SK-N-SH (cell line): Measurements from ENCODE around the gene ARHGEF40.

Experiments used
- TF ChIP-seq, protein P1 (sequence below): fragments of 200-600 bp; sonication (generic); IDR thresholded peaks from 2 replicates; pipeline ENCODE4 v1.6.1; 2017; ENCODE audit warnings: antibody characterized with exemption, mild to moderate bottlenecking, moderate library complexity
- TF ChIP-seq, protein P2 (sequence below): IDR thresholded peaks from 2 replicates; pipeline ENCODE4 v1.6.1; 2012; ENCODE audit warnings: mild to moderate bottlenecking, low read depth, low read length, moderate library complexity
- TF ChIP-seq, protein P3 (sequence below): IDR thresholded peaks from 2 replicates; pipeline ENCODE4 v1.4.0; 2012; ENCODE audit warnings: low read depth

DNA sequence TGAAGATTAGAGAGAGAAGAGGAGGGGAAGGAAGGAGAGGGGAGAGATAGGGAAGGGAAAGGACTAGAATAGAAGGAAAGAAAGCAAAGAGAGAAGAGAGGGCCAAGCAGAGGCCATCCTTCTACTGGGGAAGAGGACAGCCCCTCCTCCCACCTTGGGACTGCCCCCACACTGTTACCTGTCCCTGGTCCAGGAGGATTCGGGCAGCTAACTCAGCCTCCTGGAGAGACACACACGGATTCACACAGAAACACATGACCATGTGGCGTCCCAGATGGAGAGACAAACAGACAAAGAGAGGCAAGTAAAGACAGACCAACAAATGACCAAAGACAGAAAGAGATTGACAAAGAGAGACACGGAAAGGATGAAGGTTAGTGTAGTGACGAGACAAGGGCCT lies 47.4 kb upstream of the ARHGEF40 start:
- TF ChIP-seq, protein P1, sequence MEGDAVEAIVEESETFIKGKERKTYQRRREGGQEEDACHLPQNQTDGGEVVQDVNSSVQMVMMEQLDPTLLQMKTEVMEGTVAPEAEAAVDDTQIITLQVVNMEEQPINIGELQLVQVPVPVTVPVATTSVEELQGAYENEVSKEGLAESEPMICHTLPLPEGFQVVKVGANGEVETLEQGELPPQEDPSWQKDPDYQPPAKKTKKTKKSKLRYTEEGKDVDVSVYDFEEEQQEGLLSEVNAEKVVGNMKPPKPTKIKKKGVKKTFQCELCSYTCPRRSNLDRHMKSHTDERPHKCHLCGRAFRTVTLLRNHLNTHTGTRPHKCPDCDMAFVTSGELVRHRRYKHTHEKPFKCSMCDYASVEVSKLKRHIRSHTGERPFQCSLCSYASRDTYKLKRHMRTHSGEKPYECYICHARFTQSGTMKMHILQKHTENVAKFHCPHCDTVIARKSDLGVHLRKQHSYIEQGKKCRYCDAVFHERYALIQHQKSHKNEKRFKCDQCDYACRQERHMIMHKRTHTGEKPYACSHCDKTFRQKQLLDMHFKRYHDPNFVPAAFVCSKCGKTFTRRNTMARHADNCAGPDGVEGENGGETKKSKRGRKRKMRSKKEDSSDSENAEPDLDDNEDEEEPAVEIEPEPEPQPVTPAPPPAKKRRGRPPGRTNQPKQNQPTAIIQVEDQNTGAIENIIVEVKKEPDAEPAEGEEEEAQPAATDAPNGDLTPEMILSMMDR, result no peak
- TF ChIP-seq, protein P2, sequence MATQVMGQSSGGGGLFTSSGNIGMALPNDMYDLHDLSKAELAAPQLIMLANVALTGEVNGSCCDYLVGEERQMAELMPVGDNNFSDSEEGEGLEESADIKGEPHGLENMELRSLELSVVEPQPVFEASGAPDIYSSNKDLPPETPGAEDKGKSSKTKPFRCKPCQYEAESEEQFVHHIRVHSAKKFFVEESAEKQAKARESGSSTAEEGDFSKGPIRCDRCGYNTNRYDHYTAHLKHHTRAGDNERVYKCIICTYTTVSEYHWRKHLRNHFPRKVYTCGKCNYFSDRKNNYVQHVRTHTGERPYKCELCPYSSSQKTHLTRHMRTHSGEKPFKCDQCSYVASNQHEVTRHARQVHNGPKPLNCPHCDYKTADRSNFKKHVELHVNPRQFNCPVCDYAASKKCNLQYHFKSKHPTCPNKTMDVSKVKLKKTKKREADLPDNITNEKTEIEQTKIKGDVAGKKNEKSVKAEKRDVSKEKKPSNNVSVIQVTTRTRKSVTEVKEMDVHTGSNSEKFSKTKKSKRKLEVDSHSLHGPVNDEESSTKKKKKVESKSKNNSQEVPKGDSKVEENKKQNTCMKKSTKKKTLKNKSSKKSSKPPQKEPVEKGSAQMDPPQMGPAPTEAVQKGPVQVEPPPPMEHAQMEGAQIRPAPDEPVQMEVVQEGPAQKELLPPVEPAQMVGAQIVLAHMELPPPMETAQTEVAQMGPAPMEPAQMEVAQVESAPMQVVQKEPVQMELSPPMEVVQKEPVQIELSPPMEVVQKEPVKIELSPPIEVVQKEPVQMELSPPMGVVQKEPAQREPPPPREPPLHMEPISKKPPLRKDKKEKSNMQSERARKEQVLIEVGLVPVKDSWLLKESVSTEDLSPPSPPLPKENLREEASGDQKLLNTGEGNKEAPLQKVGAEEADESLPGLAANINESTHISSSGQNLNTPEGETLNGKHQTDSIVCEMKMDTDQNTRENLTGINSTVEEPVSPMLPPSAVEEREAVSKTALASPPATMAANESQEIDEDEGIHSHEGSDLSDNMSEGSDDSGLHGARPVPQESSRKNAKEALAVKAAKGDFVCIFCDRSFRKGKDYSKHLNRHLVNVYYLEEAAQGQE, result no peak
- TF ChIP-seq, protein P3, sequence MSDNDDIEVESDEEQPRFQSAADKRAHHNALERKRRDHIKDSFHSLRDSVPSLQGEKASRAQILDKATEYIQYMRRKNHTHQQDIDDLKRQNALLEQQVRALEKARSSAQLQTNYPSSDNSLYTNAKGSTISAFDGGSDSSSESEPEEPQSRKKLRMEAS, result no peak
